Muscle layer of duodenum (tissue), 2 donors: ENCODE measurements around the gene SAMD13.

ENCODE experiments used
- H3K27ac ChIP-seq: one replicate; pipeline ENCODE4 v1.7.0; 2013; ENCODE audit warnings: mild to moderate bottlenecking, low read length
- H3K27me3 ChIP-seq: one replicate; pipeline ENCODE4 v1.7.0; 2013; ENCODE audit warnings: low read depth, mild to moderate bottlenecking, control low read depth, low read length
- H3K36me3 ChIP-seq, 2 donors: one replicate each; pipeline ENCODE4 v1.7.0; 2013; ENCODE audit warnings: low read length in 2 of 2, control low read depth in 1 of 2, mild to moderate bottlenecking in 1 of 2; ENCODE audit not compliant: insufficient read depth in 2 of 2, control insufficient read depth in 1 of 2
- H3K4me1 ChIP-seq, 2 donors: one replicate each; pipeline ENCODE4 v1.7.0; 2013; ENCODE audit warnings: low read length in 2 of 2, mild to moderate bottlenecking in 2 of 2, control low read depth in 1 of 2, moderate library complexity in 1 of 2; ENCODE audit not compliant: insufficient read depth in 2 of 2, control insufficient read depth in 1 of 2
- H3K4me3 ChIP-seq, 2 donors: one replicate each; pipeline ENCODE4 v1.7.0; 2013; ENCODE audit warnings: low read length in 2 of 2, low read depth in 1 of 2, mild to moderate bottlenecking in 1 of 2
- H3K9me3 ChIP-seq, 2 donors: one replicate each; pipeline ENCODE4 v1.7.0; 2013; ENCODE audit warnings: low read length in 2 of 2, control low read depth in 1 of 2, mild to moderate bottlenecking in 1 of 2; ENCODE audit not compliant: control insufficient read depth in 1 of 2
- donor health status: healthy.

SAMD13 gene

GRCh38 chr1:84347271-84347931 lies 45.9 kb downstream of the SAMD13 start:
- Histone ChIP-seq H3K9me3 (no peaks in the 10 kb centered on the region), H3K4me3 (no peak overlapping the region), H3K4me1 (no peaks in the 10 kb centered on the region), H3K36me3 (no peaks in the 10 kb centered on the region), H3K27ac (no peak overlapping the region), H3K27me3 (no peaks in the 10 kb centered on the region)

- H3K27ac ChIP-seq = no peak overlapping the region
- H3K36me3 ChIP-seq = no peaks in the 10 kb centered on the region
- no peaks in the 10 kb centered on the region for H3K9me3 ChIP-seq
- H3K27me3 ChIP-seq = no peaks in the 10 kb centered on the region
- H3K4me3 ChIP-seq = no peak overlapping the region
- no peaks in the 10 kb centered on the region for H3K4me1 ChIP-seq
Observed at GRCh38 chr1:84347932-84348555, 46.5 kb downstream of the SAMD13 start.

- no peaks in the 10 kb centered on the region for H3K9me3 ChIP-seq
- no peak overlapping the region for H3K4me3 ChIP-seq
- H3K36me3 ChIP-seq = no peaks in the 10 kb centered on the region
- H3K27ac ChIP-seq = no peak overlapping the region
- peaks cover 0 to 2% of the 10 kb centered on the region in 2 donors for H3K4me1 ChIP-seq
- H3K27me3 ChIP-seq = no peaks in the 10 kb centered on the region
Observed at GRCh38 chr1:84348759-84349158, 47.3 kb downstream of the SAMD13 start.

GRCh38 chr1:84350104-84350503 lies 48.6 kb downstream of the SAMD13 start:
- Histone ChIP-seq H3K27ac (no peak overlapping the region), H3K9me3 (no peaks in the 10 kb centered on the region), H3K4me3 (no peak overlapping the region), H3K4me1 (peaks cover 0 to 5% of the 10 kb centered on the region in 2 donors), H3K27me3 (no peaks in the 10 kb centered on the region), H3K36me3 (no peaks in the 10 kb centered on the region)

GRCh38 chr1:84350550-84350949 lies 49.0 kb downstream of the SAMD13 start:
- H3K27ac ChIP-seq = no peak overlapping the region
- peaks cover 0 to 5% of the 10 kb centered on the region in 2 donors for H3K4me1 ChIP-seq
- H3K27me3 ChIP-seq = no peaks in the 10 kb centered on the region
- no peaks in the 10 kb centered on the region for H3K9me3 ChIP-seq
- no peaks in the 10 kb centered on the region for H3K36me3 ChIP-seq
- no peak overlapping the region for H3K4me3 ChIP-seq

GRCh38 chr1:84352298-84353106 lies 51.0 kb downstream of the SAMD13 start:
- no peak overlapping the region for H3K4me3 ChIP-seq

GRCh38 chr1:84353695-84354094 lies 52.2 kb downstream of the SAMD13 start:
- Histone ChIP-seq H3K36me3 (no peaks in the 10 kb centered on the region), H3K27ac (no peak overlapping the region), H3K27me3 (no peaks in the 10 kb centered on the region), H3K9me3 (no peaks in the 10 kb centered on the region), H3K4me3 (no peak overlapping the region), H3K4me1 (peaks cover 0 to 5% of the 10 kb centered on the region in 2 donors)

More at GRCh38 chr1:84352298-84353106, 51.0 kb downstream of the SAMD13 start:
- Histone ChIP-seq H3K9me3 (no peaks in the 10 kb centered on the region), H3K36me3 (no peaks in the 10 kb centered on the region), H3K27me3 (no peaks in the 10 kb centered on the region), H3K27ac (no peak overlapping the region), H3K4me1 (peaks cover 0 to 5% of the 10 kb centered on the region in 2 donors)

GRCh38 chr1:84355556-84355955 lies 54.0 kb downstream of the SAMD13 start:
- Histone ChIP-seq H3K36me3 (no peaks in the 10 kb centered on the region), H3K4me1 (peaks cover 0 to 5% of the 10 kb centered on the region in 2 donors), H3K4me3 (no peak overlapping the region), H3K9me3 (no peaks in the 10 kb centered on the region), H3K27me3 (no peaks in the 10 kb centered on the region), H3K27ac (no peak overlapping the region)

GRCh38 chr1:84356881-84357280 lies 55.4 kb downstream of the SAMD13 start:
- Histone ChIP-seq H3K4me3 (no peak overlapping the region), H3K9me3 (no peaks in the 10 kb centered on the region), H3K27ac (no peak overlapping the region), H3K27me3 (no peaks in the 10 kb centered on the region), H3K4me1 (peaks cover 0 to 5% of the 10 kb centered on the region in 2 donors), H3K36me3 (no peaks in the 10 kb centered on the region)

- Histone ChIP-seq H3K4me3 (no peak overlapping the region), H3K4me1 (peaks cover 0 to 4% of the 10 kb centered on the region in 2 donors), H3K36me3 (no peaks in the 10 kb centered on the region), H3K27ac (no peak overlapping the region), H3K9me3 (no peaks in the 10 kb centered on the region), H3K27me3 (no peaks in the 10 kb centered on the region)
Observed at GRCh38 chr1:84358695-84359094, 57.2 kb downstream of the SAMD13 start.

- Histone ChIP-seq H3K4me3 (no peak overlapping the region), H3K9me3 (no peaks in the 10 kb centered on the region), H3K27me3 (no peaks in the 10 kb centered on the region), H3K4me1 (no peaks in the 10 kb centered on the region), H3K36me3 (no peaks in the 10 kb centered on the region), H3K27ac (no peak overlapping the region)
Observed at GRCh38 chr1:84360316-84360715, 58.8 kb downstream of the SAMD13 start.
